HG03354 (cell line): ENCODE measurements around the gene GCLM.
"Not testable (repeated sequence)": the region's sequence is repeated elsewhere in the genome, so short reads cannot be mapped to it uniquely, and the experiment has no call there.

ENCODE experiments used
- ATAC-seq: cut with Tn5 transposase; IDR thresholded peaks from one replicate; pipeline ENCODE4 v1.9.1; 2021; ENCODE audit warnings: mild to moderate bottlenecking; ENCODE audit not compliant: unreplicated experiment, poor library complexity, severe bottlenecking

The GCLM gene

GRCh38 chr1:93909146-93910050, at the start of gene GCLM:
Gene GCLM, minus strand, starts transcription at chr1:93909430. Its CDS starts 267 bp downstream, at chr1:93909163.
- ATAC-seq, result peak; percentile 93

GRCh38 chr1:93958726-93959100, 49.5 kb upstream of the GCLM start:
- ATAC-seq, result no peak

- no peak for ATAC-seq
Measured at GRCh38 chr1:93958032-93958725, 48.9 kb upstream of the GCLM start.

- no peak for ATAC-seq
Measured at GRCh38 chr1:93955765-93956164, 46.5 kb upstream of the GCLM start.

GRCh38 chr1:93947002-93947686, 37.9 kb upstream of the GCLM start:
- ATAC-seq, result not testable (repeated sequence)

GRCh38 chr1:93938461-93939145, 29.4 kb upstream of the GCLM start:
- no peak for ATAC-seq

- no peak for ATAC-seq
Measured at GRCh38 chr1:93937997-93938396, 28.8 kb upstream of the GCLM start.

- no peak for ATAC-seq
Measured at GRCh38 chr1:93925206-93925605, 16.0 kb upstream of the GCLM start.

GRCh38 chr1:93919780-93920179, 10.6 kb upstream of the GCLM start:
- ATAC-seq, result no peak

GRCh38 chr1:93917302-93917701, 8.1 kb upstream of the GCLM start:
- no peak for ATAC-seq

GRCh38 chr1:93910880-93911279, 1.6 kb upstream of the GCLM start:
- ATAC-seq, result not testable (repeated sequence)

- no peak for ATAC-seq
Measured at GRCh38 chr1:93910305-93910704, 1.1 kb upstream of the GCLM start.

- ATAC-seq, result peak; percentile 51
Measured at GRCh38 chr1:93908394-93909145, 660 bp downstream of the GCLM start.

GRCh38 chr1:93907718-93908117, 1.5 kb downstream of the GCLM start:
- no peak for ATAC-seq

GRCh38 chr1:93906480-93906879, 2.8 kb downstream of the GCLM start:
- ATAC-seq, result no peak

GRCh38 chr1:93905734-93906133, 3.5 kb downstream of the GCLM start:
- ATAC-seq, result no peak

- no peak for ATAC-seq
Measured at GRCh38 chr1:93905051-93905450, 4.2 kb downstream of the GCLM start.

- ATAC-seq, result no peak
Measured at GRCh38 chr1:93904228-93904627, 5.0 kb downstream of the GCLM start.
